GM19397 (cell line): ENCODE data around the gene PARP11.
"Not testable (repeated sequence)": the region's sequence is repeated elsewhere in the genome, so short reads cannot be mapped to it uniquely, and the experiment has no call there.

ENCODE experiments used
- ATAC-seq: cut with Tn5 transposase; IDR thresholded peaks from one replicate; pipeline ENCODE4 v1.9.1; 2021; ENCODE audit warnings: mild to moderate bottlenecking, moderate library complexity; ENCODE audit not compliant: unreplicated experiment

PARP11 gene

DNA sequence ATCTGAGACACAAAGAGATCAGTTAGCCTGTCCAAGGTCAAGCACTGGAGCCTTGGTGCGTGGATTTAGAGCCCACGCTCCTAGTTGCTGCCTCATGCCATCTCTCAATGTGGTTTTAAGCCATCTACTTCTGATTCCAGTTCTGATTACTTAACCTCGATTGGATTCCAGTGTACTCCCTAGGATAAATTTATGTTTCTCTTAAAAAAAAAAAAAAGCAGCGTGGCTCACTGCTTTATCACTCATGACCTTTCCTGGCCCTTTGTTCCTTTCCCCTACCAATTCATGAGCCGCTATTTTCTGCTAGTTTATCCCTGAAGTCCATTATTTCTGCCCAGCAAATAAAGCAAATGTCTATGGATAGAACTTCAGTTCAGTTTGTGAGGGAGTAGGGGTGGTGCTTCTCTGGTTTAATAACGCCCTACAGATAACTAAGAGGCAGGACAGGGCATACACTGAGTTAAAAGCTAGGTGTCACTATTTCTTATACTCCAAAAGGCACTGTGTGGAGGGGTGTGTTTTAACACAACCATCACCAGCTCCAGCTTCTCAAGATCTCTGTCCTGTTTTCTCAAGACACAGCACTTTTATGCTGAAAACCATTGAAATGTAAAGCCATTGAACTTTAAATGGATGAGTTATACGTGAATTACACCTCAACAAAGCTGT lies 9.8 kb upstream of the PARP11 start:
- no peak for ATAC-seq

- no peak for ATAC-seq
Measured at GRCh38 chr12:3882406-3882805, 9.2 kb upstream of the PARP11 start.

DNA sequence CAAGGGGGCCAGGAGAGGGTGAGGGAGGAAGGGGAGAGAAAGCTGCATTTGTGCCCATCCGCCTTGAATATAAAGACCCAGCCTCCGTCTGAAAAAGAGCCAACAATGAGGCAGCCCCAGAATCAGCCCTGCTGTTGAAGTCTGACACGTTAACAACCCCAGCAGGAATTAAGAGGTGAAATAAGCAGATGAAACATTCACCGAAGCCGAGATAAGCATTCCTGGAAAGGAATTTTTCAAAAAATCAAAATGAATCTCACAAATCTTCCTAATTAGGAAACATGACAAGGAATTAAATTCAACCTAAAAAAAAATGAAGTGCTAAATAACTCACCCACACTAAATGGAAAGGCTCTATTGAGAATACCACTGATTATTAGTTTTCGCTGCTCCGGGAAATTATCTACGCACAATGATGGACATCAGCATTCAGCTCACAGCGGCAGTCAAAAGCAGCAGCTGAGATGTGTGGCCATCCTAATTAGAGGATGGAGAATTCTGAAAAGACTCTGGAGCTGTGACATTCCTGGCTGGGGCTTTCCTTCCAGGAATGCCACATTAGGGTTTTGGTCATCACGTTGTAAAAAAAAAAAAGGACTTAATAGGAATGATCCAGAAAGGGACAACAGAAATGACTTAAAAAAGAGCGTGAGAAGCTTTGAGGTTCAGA lies 8.2 kb upstream of the PARP11 start:
- ATAC-seq = no peak

- ATAC-seq = no peak
Measured at GRCh38 chr12:3879846-3880245, 6.6 kb upstream of the PARP11 start.

DNA sequence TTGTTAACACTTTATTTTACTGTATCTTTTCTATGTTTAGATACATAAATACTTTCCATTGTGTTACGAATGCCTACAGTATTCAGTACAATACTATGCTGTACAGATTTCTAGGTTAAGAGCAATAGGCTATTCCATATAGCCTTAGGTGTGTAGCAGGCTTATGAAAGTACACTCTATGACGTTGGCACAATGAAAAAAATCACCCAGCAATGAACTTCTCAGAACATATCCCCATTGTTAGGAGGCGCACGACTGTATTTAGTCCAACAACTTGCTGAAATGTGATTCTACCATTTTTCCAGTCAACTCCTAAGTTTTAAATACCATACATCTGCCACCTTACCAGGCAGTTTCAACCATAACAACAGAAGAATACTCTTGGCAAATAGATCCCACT lies 1.8 kb downstream of the PARP11 start:
- ATAC-seq = no peak

- ATAC-seq = no peak
Measured at GRCh38 chr12:3869865-3870264, 3.3 kb downstream of the PARP11 start.

DNA sequence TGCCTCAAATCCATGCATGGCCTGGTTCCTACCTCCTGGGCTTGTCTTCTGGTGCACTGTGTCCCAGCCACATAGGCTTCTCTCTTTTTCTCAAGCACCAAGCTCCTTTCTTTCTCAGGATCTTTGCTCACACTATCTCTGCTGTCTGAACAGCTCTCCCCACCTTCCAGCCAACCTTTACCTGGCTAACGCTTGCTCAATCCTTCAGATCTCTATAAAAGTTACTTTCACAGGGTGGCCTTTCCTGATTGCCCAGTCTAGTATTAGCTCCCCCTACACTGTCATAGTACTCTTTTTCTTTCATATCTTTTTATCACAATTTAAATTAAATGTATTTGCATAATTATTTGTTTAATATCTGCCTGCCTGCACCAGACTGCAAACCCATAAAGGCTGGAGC lies 3.8 kb downstream of the PARP11 start:
- ATAC-seq = no peak

- ATAC-seq = no peak
Measured at GRCh38 chr12:3863756-3864155, 9.4 kb downstream of the PARP11 start.

- ATAC-seq = no peak
Measured at GRCh38 chr12:3842517-3842916, 30.7 kb downstream of the PARP11 start.

DNA sequence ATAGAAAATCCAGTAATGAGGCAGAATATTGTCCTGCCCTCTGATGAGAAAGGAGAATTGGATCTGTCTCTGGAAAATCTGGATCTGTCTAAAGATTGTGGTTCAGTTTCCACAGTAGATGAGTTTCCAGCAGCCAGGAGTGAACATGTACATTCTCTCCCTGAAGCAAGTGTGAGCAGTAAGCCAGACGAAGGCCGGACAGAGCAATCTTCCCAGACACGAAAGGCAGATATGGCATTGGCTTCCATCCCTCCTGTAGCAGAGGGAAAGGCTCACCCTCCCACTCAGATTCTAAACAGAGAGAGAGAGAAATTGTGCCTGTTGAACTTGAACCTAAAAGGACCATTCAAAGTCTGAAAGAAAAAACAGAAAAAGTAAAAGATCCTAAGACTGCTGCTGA lies 31.4 kb downstream of the PARP11 start:
- ATAC-seq = no peak

DNA sequence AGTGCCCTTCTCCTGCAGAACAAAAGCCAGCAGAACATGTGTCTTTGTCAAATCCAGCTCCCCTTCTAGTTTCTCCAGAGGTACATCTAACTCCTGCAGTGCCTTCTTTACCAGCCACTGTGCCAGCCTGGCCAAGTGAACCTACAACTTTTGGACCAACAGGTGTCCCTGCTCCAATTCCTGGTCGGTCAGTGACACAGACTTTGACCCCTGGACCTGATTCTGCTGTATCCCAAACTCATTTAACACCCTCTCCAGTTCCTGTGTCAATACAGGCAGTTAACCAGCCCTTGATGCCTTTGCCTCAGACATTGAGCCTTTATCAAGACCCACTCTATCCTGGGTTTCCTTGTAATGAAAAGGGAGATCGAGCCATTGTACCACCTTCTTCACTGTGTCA lies 32.4 kb downstream of the PARP11 start:
- ATAC-seq = not testable (repeated sequence)

DNA sequence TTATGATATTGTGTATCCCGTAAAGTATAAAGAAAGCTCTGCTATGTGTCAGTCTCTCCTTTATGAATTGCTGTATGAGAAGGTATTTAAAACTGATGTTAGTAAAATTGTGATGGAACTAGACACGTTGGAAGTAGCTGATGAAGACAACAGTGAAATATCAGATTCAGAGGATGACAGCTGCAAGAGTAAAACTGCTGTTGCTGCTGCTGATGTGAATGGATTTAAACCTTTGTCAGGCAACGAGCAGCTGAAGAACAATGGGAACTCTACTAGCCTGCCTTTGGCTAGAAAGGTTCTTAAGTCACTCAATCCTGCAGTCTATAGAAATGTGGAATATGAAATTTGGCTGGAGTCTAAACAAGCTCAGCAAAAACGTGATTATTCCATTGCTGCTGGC lies 33.5 kb downstream of the PARP11 start:
- ATAC-seq = not testable (repeated sequence)

- ATAC-seq = not testable (repeated sequence)
Measured at GRCh38 chr12:3838701-3839548, 34.3 kb downstream of the PARP11 start.

DNA sequence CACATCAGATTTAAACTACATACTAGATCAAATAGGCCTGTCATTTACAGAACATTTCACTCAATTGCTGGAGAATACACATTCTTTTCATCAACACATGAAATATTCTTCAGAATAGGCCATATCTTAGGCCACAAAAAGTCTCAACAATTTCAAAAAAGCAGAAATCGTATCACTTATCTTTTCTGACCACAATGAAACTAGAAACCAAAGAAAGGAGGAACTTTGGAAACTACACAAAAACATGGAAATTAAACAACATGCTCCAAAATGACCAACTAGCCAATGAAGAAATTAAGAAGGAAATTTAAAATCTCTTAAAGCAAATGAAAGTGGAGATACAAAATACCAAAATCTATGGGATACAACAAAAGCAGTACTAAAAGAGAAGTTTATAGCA lies 35.1 kb downstream of the PARP11 start:
- ATAC-seq = no peak

- no peak for ATAC-seq
Measured at GRCh38 chr12:3837049-3837448, 36.1 kb downstream of the PARP11 start.

DNA sequence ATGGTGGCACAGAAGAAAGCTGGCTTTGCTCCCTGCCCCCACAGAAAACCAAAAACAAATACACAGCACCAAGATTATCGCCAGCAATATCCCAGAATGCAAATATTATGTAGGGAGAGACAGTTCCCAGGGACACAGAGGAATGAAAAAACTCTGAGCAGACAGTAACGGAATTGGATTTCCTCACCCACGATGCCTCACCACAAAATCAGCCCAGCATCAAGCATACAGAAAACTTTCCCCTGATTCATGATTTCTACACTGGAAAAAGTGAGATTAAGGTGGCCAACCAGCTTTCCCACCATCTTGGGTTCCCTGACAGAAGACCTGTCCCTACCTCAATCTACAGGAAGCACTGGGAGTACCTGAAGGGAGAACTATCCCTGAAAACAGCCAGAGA lies 36.6 kb downstream of the PARP11 start:
- ATAC-seq = no peak

- ATAC-seq = no peak
Measured at GRCh38 chr12:3835914-3836313, 37.3 kb downstream of the PARP11 start.

GRCh38 chr12:3834774-3835173 lies 38.4 kb downstream of the PARP11 start:
- ATAC-seq = no peak

GRCh38 chr12:3833670-3834310 lies 39.4 kb downstream of the PARP11 start:
- ATAC-seq = no peak

DNA sequence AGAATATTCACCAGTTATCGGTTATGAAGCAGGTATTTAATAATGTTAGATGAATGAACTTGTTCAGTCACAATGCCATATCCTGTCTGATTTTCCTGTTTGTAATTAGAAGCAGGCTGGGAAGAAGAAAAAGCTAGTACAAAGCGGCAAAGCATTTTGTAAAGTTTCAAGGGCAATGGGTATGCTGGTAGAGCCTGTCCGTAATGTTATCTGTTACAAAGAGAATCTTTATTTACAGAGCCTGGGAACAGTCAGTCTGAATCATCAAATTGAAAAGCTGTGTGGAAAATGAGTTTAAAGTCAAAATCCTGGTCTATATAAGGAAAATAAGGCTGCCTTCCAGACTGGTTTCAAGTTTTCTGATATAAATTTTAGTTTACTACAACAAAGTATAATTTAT lies 40.5 kb downstream of the PARP11 start:
- ATAC-seq = no peak

DNA sequence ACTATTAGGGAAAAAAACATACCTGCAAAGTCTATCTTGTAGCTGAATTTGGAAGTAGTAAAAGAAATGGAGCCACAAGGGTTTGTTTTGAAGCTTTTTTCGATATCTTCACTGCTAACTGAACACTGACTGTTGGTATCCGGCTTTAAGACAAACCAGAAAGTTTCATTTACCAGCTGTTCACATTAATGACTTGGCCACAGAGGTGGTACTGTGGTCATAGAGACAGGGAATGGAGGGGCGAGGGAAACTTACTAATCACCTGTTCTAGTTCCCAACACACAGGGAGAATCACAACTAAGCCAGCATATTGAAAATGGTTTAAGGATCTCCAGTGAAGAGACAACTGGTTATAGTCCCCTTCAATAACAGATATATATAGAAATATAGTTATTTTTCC lies 44.3 kb downstream of the PARP11 start:
- ATAC-seq = no peak
